Stimulated activated CD4-positive, alpha-beta T cell treated with anti-CD3 and anti-CD28 coated beads, TNF-alpha, amount 100 ng/mL, for 48 hours (primary cell): ENCODE data around the gene CPE.

Experiments
- DNase-seq, 3 donors: peaks; one replicate each; pipeline ENCODE4 v3.0.0-alpha.2; 2020; ENCODE audit warnings: low read depth in 3 of 3

Gene CPE

GRCh38 chr4:165508372-165509120, 129.7 kb downstream of the CPE start:
- DNase-seq, result no peak

GRCh38 chr4:165512424-165512823, 133.6 kb downstream of the CPE start:
- DNase-seq, result no peak

- no peak for DNase-seq
These were observed 135.9 kb downstream of the CPE start for GRCh38 chr4:165514739-165515138.

GRCh38 chr4:165515201-165515600, 136.4 kb downstream of the CPE start:
- DNase-seq, result no peak

GRCh38 chr4:165516281-165516833, 137.5 kb downstream of the CPE start:
- DNase-seq, result no peak

GRCh38 chr4:165517216-165517615, 138.4 kb downstream of the CPE start:
- no peak for DNase-seq

GRCh38 chr4:165518024-165518616, 139.3 kb downstream of the CPE start:
- no peak for DNase-seq

- DNase-seq, result no peak
These were observed 139.9 kb downstream of the CPE start for GRCh38 chr4:165518686-165519085.

GRCh38 chr4:165519591-165519990, 140.8 kb downstream of the CPE start:
- no peak for DNase-seq

- no peak for DNase-seq
These were observed 141.3 kb downstream of the CPE start for GRCh38 chr4:165520086-165520485.

- no peak for DNase-seq
These were observed 143.2 kb downstream of the CPE start for GRCh38 chr4:165522050-165522449.

GRCh38 chr4:165524532-165525190, 145.9 kb downstream of the CPE start:
- DNase-seq, result no peak

GRCh38 chr4:165532976-165533375, 154.2 kb downstream of the CPE start:
- DNase-seq, result no peak

- no peak for DNase-seq
These were observed 158.3 kb downstream of the CPE start for GRCh38 chr4:165537028-165537648.

- DNase-seq, result no peak
These were observed 161.0 kb downstream of the CPE start for GRCh38 chr4:165539801-165540200.

GRCh38 chr4:165540206-165540830, 161.5 kb downstream of the CPE start:
- no peak for DNase-seq

- DNase-seq, result no peak
These were observed 163.1 kb downstream of the CPE start for GRCh38 chr4:165541851-165542459.

GRCh38 chr4:165542476-165542875, 163.7 kb downstream of the CPE start:
- DNase-seq, result no peak
